GM19238 (cell line): ENCODE data around the gene USP2.

Experiments used
- DNase-seq: peaks from one replicate; pipeline ENCODE4 v3.0.0; 2011; ENCODE audit warnings: low spot score; ENCODE audit not compliant: insufficient read length

Gene USP2

GRCh38 chr11:119377961-119378667, 3.4 kb downstream of the USP2 start:
- no peak for DNase-seq

GRCh38 chr11:119377112-119377901, 4.2 kb downstream of the USP2 start:
- no peak for DNase-seq

GRCh38 chr11:119376197-119376847, 5.2 kb downstream of the USP2 start:
- no peak for DNase-seq

GRCh38 chr11:119375337-119376196, 5.9 kb downstream of the USP2 start:
- DNase-seq = no peak

- no peak for DNase-seq
Observed at GRCh38 chr11:119374632-119375336, 6.7 kb downstream of the USP2 start.

GRCh38 chr11:119373921-119374631, 7.4 kb downstream of the USP2 start:
- no peak for DNase-seq

GRCh38 chr11:119373059-119373920, 8.2 kb downstream of the USP2 start:
- DNase-seq = no peak

- DNase-seq = no peak
Observed at GRCh38 chr11:119372260-119373058, 9.0 kb downstream of the USP2 start.

- DNase-seq = no peak
Observed at GRCh38 chr11:119371778-119372182, 9.7 kb downstream of the USP2 start.

GRCh38 chr11:119371067-119371601, 10.4 kb downstream of the USP2 start:
- no peak for DNase-seq

GRCh38 chr11:119370486-119371046, 10.9 kb downstream of the USP2 start:
- DNase-seq = no peak

GRCh38 chr11:119369132-119369925, 12.2 kb downstream of the USP2 start:
- no peak for DNase-seq

GRCh38 chr11:119368121-119369034, 13.1 kb downstream of the USP2 start:
- DNase-seq = no peak

GRCh38 chr11:119367661-119368120, 13.8 kb downstream of the USP2 start:
- DNase-seq = no peak

GRCh38 chr11:119366690-119367620, 14.5 kb downstream of the USP2 start:
- no peak for DNase-seq
